Caki2 (cell line): ENCODE data around the gene NUDT13. TPM values are rescaled to one million over a fixed set of nuclear protein-coding genes. Genes with fewer than 3 reads are reported as not detected.

Experiments used
- DNase-seq: peaks from one replicate; pipeline ENCODE4 v3.0.0-alpha.2; 2015; ENCODE audit warnings: low read depth
- in situ Hi-C: cut with HindIII; loops from 2 replicates; pipeline ENCODE4 v1.10.0; 2016; ENCODE audit warnings: low sequenced_read_pairs, low pct_unique_long_range_greater_than_20kb, mixed read lengths
- total RNA-seq: library from RNA; depleted of rRNA; stranded (reverse); fragments of >200 nt; shearing (Covaris generic); gene quantifications from 2 replicates; pipeline ENCODE4 v1.2.3, GENCODE V29; 2014; ENCODE audit warnings: low replicate concordance; rRNA removed

Gene NUDT13
- 3.4 and 4.7 TPM in 2 replicates for total RNA-seq

DNA sequence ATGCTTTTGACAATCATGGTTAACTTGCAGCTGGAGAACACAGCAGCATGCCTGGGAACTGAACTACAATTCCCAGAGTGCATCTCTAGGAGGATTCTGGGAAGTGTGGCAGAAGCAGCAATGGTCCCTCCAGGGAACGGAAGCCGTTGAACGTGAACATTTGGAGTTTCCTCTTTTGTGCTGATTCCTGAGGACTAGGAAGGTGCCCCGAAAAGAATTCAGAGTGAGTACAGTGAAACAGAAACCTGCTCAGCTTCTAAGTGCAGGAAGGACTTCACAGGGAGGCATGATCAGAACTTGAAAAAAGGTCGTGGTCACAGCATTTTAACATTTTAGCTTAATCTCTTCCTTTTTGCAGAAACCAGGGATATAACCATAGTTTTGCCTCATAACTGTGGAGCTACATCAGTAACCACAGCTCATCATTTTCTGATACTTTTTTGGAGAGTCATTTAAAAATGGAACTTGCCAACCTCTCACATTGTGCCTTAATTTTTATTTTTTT is at the start of gene NUDT13:
Gene NUDT13, plus strand, starts transcription at position 111 of the 505 bp plus-strand sequence. CDS start 3,911 bp downstream, outside the sequence.
- peak; percentile 75 for DNase-seq
- in situ Hi-C loops: no loop called here

GRCh38 chr10:73060738-73061635 is 49.3 kb upstream of the NUDT13 start:
- in situ Hi-C loops: no loop called here
- no peak for DNase-seq

GRCh38 chr10:73061743-73062142 is 48.5 kb upstream of the NUDT13 start:
- in situ Hi-C loops: no loop called here
- no peak for DNase-seq

DNA sequence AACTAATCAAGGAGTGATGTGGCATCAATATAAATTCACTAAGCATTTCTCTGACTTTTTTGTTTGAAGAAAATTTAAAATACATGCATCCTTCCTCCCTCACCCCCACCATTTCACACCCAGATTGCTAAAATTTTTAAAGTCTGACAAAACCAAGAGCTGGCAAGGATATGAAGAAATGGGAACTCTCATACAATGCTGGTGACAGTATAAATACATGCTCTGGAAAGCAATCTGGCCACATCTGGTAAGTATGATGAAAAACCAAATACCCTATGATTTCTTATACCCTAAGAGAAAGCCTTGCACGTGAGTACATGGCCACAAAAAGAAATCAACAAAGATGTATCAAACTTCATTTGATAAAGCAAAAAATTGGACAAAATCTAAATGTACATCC is 44.8 kb upstream of the NUDT13 start:
- no peak for DNase-seq
- in situ Hi-C loops: no loop called here

GRCh38 chr10:73073627-73074026 is 36.6 kb upstream of the NUDT13 start:
- in situ Hi-C loops: no loop called here
- no peak for DNase-seq

- no peak for DNase-seq
- in situ Hi-C loops: no loop called here
These were observed 34.4 kb upstream of the NUDT13 start for GRCh38 chr10:73075829-73076228.

DNA sequence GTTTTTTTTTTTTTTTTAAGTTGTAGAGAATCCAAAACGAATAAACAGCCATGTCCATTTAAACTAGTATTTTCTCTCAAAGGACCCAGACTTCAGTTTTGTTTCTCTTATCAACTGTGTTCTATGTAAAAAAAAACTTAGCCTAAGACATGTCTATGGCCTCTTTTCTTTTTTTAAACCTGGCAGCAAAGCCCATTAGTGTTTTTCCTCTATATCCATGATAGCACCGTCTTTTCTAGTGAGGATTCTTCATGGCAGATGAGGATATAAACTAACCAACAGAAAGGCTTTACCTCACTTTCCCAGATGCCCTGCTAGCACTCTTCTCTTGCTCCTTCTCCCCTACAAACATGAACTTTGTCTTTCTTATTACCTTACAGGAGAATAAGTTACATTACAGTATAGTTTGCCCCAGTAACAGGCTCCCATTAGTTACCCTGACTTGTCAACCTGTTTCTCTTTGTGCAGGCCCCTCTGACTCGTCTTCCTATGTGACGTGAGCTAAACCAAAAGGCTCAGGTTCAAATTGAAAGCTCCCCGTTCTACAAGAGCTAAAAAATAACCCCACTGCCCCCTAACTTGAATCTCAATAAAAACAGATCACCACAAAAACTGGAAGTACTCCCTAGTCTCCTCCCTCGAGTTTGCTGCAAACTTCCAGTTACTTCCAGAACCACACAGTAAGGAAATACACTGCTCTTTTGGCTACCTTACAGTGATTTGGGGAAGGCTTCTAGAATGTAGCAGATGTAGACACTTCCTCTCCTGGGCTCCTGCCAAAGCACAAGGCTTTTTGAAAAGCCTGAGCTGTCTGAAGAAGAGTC is 33.7 kb upstream of the NUDT13 start:
- no peak for DNase-seq
- in situ Hi-C loops: no loop called here

GRCh38 chr10:73079779-73080541 is 30.3 kb upstream of the NUDT13 start:
- in situ Hi-C loops: no loop called here
- peak; percentile 65 for DNase-seq

DNA sequence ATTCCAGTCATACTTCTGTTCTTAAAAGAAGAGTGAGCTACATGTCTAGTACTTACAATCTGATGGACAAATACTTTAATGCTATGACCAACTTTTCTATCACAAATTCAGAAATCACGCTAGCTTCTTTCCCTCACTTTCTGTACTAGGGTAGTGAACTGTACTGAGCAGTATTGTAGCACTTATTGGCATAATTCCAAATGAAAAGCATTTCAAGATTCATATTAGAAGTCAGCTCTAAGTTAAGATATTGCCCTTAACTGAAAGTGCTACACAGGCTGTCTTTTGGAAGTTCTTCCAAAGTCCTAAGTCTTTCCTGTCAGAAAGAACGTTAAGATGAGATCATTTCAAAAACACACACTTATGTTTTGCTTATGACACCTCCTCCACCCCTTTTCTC is 27.0 kb upstream of the NUDT13 start:
- in situ Hi-C loops: no loop called here
- DNase-seq: no peak

GRCh38 chr10:73084209-73084608 is 26.0 kb upstream of the NUDT13 start:
- no peak for DNase-seq
- in situ Hi-C loops: no loop called here

GRCh38 chr10:73086816-73087215 is 23.4 kb upstream of the NUDT13 start:
- no peak for DNase-seq
- in situ Hi-C loops: no loop called here

GRCh38 chr10:73088304-73088703 is 22.0 kb upstream of the NUDT13 start:
- in situ Hi-C loops: no loop called here
- no peak for DNase-seq

DNA sequence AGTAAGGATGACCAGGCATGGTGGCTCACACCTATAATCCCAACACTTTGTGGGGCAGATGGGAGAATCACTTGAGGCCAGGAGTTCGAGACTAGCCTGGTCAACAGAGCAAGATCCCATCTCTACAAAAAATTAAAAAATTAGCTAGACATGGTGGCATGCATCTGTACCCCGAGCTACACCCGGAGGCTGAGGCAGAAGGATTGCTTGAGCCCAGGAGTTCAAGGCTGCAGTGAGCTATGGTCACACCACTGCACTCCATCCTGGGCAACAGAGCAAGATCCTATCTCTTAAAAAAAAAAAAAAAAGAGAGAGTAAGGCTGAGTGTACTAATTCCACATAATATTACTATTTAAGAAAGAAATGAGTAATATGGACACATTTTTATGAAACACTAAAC is 17.4 kb upstream of the NUDT13 start:
- DNase-seq: no peak
- in situ Hi-C loops: no loop called here

GRCh38 chr10:73093922-73094850 is 16.1 kb upstream of the NUDT13 start:
- peak; percentile 29 for DNase-seq
- in situ Hi-C loops: no loop called here

DNA sequence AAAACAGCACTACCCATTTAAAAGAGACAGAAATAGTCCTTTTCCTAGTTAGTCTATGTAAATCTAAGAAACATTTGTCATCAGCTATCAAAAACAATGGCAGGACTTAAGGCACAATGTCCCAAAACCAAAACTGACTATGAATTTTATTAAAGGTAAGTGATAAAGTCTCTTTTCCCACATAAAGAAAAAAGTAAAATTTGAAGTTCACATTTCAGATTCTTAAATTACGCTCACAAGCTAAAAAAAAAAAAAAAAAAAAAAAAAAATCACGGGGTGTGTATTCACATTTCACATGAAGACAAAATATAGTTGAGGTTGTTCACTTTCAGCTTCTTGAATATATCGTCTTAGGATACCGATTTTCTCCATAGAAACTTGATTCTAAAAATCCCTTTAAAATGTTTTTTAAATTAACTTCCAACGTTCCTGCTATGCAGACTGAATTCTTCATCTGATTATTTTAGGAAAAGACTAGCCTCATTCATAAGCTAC is 15.2 kb upstream of the NUDT13 start:
- DNase-seq: no peak
- in situ Hi-C loops: no loop called here

DNA sequence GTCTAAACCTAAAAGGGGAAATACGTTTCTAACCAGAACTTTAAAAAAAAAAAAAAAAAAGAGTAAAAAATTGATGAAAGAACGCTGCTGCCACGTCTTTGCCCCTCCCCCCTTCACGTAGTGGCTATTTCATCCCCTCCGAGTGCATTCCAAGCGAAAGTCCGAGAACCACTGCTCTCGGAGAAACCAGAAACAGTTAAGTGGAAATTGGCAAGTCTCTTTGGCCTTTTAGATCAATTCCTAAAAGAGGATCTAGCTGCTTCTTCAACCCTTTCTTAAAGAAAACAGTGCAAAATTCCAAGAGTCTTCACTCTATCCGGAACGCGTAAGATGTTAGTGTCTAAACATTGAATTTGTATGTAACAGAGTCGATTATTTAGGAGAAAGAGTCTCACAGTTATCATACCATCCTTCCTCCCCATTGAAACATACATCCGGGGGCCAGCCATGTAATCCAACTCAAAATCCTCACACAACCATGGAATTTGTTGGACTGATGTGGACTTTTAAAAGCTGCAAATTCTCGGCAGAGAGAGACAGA is 14.7 kb upstream of the NUDT13 start:
- peak; percentile 65 for DNase-seq
- in situ Hi-C loops: no loop called here

GRCh38 chr10:73096041-73096448 is 14.2 kb upstream of the NUDT13 start:
- DNase-seq: peak; percentile 65
- in situ Hi-C loops: no loop called here
